Islet precursor cell (in vitro differentiated cells): Measurements from ENCODE around the gene TMEM184B.

Experiments
- DNase-seq: peaks from one replicate; pipeline ENCODE4 v3.0.0-alpha.2; 2018

The TMEM184B gene

DNA sequence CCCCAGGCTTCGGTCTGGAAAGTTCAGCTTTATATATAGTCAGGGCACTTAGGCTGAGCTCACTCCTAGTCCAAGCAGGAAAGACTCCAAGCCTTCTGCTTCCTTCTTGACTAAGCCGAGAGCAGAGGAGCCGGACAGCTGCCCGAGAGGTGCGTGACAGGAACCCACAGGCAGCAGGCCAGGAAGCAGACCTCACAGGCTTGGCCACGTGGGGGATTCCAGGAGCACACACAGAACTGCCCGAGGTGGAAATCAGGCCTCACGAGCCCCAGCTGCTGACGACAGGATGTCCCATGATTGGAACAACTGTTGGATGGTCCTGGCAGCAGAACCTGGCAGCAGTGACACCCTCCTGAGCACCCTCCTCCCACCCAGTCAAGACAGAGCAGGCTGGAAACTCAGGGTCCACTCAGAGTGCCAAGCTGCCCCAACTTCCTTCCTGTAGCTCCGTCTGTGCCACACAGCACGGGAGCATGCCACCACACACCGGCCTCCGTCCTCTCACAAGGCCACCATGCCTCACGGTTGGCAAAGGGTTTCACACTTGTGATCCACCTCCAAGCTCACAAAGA, 96.6 kb downstream of the TMEM184B start:
- DNase-seq: peak; percentile 74

DNA sequence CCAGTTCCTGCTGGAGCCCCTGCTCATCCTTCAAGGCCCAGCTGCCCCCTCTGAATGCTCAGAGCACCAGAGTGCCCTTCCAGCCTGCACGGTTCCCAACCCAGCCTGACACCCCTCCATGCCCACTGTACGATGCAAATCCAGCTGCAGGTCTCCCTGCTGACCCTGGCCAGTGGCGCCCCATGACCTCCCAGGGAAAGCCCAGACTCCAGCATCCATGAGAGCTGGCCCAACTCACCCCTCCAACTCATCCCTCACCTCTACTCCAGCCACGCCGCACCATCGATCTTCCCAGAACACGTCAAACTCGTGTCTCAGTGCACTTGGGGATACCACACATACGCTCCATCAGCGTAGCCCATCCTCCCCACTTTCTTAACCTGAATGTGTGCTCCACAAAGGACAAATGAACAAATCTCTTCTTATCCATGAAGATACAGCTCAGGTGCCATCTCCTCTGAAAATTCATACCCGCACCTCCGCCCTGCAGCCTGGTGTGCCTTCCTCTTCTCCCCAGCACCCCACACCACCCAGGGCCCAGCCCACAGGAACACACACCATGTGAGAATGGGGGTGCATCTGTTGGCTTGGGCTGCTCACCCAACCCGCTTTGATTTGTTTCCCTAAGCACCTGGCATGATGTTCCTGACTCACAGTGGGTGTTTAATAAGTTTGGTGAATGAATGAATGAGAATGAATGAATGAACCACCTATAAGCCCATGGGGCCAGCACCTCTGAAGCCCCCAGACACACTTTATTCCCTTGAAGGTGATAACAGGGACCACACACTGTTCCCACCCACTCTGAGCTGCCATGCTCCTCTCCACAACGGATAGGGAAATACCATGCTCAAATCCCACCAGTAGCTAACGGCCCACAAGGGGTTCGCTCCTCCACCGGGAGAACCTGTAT, 97.3 kb downstream of the TMEM184B start:
- peak; percentile 49 for DNase-seq

DNA sequence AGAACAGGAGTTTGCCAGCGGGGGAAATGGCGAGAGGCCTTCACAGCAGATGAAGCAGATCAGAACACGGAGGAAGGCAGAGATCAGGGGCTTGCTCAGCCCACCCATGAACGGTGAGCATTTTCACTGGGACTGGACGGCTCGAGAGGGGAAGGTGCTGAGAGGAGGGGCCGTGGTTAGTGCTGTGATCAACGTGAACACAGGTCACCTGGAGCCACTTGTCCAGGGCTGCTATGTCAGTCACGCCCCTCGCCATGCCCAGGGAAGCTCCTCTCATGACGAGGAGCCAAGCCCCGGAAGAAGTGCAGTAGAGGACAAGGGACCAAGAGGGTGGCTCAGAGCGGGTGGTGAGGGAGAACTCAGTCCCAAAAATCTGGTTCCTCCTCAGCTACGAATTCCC, 98.2 kb downstream of the TMEM184B start:
- no peak for DNase-seq

DNA sequence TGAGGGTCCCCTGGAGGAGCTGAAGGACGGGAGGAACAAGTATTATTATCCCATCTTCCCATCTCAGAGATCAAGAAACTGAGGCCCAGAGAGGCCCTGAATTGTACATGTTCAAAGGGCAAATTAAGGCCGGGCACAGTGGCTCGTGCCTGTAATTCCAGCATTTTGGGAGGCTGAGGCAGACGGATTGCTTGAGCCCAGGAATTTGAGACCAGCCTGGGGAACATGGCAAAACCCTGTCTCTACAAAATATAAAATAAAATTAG, 99.2 kb downstream of the TMEM184B start:
- no peak for DNase-seq

DNA sequence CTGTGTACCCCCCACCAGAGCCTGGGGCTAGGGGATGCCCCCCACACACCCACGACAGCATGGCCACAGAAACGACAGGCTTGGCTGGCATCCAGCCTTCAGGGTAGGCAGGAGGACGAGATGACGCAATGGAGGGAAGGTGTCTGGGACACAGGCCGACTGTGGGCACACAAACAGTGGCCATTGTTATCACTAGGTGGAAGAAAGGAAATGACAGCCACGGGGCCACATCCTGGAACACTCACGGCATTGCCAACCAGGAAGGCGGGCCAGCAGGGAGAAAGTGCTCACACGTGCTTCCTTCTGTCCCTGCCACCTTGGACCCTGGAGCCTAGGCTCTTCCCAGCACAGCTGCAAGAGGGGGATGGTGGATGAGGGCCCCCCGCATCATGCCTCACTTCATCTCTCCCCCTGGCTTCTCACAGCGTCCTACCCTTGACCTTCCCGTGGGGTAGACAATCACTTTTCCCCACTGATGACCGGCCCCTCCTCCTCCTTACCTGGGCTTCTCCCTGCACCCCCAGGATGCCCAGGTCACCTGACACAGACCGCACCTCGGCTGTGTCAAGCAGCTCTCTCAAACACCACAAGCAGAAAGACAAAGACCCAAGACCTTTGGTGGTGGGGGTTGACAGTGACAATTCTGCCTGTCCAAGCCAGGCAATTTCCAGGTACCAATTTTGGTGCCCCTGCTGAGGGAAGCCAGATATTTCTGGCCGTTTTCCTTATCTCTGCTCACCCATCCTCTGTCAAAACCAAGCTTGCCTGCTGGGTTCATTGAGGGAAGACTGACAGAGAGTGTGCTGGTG, 99.8 kb downstream of the TMEM184B start:
- DNase-seq: no peak

DNA sequence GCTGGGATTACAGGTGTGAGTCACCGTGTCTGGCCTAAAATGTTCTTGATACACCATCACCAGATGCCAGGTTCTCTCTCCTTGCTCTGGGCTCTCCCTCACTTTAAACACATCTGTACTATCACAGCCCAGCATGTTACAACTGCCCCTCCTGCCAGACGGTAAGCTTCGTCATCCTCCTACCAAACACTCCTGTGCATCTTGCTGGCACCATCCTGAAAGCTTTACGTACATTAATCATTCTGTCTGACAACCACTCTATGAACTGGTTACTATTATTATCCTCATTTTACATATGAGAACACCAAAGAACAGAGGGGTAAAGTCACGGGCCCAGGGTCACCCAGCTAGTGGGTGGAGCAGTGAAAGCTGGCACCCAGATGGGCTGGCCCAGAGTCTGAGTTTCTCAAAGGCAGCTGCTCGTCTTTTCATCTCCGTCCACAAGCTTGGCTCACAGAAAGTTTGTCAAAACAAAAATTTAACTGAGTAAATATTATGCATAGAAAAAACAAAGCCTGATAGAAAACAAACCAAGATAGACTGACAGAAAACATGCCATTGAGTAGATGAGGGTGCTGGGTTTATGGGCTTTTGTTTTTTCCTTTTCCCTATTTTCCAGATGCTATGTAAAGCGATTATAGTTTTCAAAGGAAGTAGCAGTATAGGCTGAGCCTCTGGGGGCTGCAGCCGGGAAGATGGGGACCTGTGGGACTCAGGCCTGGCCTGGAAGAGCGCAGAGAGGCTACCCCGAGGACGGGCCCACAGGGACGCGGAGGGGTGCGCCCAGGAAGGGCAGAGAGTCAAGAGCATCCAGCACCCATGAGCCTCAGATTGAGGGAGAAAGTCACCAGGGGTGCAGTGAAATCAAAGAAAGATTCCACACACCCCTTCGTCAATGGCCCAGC, 100.6 kb downstream of the TMEM184B start:
- DNase-seq: no peak

DNA sequence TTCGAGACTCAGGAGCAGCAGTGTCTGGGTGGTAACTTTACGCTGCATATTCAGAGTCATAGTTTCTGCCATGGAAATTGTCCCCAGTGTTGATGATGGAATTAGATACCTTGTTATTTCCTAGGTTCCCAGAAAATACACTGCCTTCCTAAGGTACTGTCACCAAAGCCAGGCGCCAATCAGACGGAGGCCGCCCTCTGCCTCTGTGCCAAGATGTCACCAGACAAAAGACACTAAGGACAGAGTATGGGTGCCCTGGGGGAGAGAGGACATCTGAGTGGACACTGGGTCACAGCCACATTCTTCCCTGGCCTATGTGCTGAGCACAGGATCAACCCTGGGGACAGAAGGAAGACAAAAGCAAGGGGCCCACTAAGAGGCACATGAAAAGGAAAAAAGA, 102.3 kb downstream of the TMEM184B start:
- DNase-seq: no peak
